ENCODE results near the gene OR1K1. TPM values are rescaled to one million over a fixed set of nuclear protein-coding genes. Genes with fewer than 3 reads are reported as not detected.
A peak's percentile ranks its signal among the peaks of the same experiment; 100 is the strongest.

Gene OR1K1
- total and polyA plus RNA-seq, 9 of the 15 experiments (the other 6 are each of a cell fraction or from before 2014, with no cell fraction given): not detected

DNA sequence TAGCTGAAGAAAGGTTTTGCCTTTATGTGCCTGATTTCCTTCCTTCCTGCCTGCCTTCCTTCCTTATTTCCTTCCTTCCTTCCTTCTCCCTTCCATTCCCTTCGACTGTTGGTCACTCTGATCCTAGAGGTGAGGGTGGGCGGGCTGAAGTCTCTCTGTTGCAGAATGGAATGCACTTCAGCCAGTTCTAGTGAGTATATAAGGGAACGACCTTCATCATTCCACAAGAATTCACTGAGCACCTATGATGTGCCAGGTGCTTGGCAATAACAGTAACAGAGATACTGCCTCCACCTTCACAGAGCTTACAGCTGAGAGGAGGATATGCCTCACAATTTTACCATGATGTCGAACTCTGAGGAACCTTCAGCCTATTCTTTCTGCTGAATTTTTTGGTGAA, 19.9 kb upstream of the OR1K1 start:
- 0% methylated on average over 4 of the region's 4 CpGs for WGBS (ENCODE audit: insufficient coverage, low coverage, missing lambda C conversion rate)
- Histone ChIP-seq H3K9me3 (replicated peaks; ENCODE audit: control insufficient read depth, insufficient read depth, low read depth, low read length) (no peaks in the 10 kb centered on the region), H3K4me1 (replicated peaks in 1 of 2; ENCODE audit: control insufficient read depth in 2 of 2, insufficient read depth in 2 of 2, low read length in 2 of 2) (no peaks in the 10 kb centered on the region), H3K79me2 (ENCODE audit: control insufficient read depth, insufficient read depth, low read length) (no peaks in the 10 kb centered on the region), H3K27me3 (ENCODE audit: control insufficient read depth in 2 of 2, insufficient read depth in 2 of 2, low read length in 2 of 2) (peaks cover 7 to 12% of the 10 kb centered on the region in 2 experiments; a peak in 3 of 5 replicates), H2AFZ (ENCODE audit: low read depth, low read length) (no peak overlapping the region), H3K27ac (ENCODE audit: extremely low read depth, low read depth, low read length) (no peak overlapping the region), H3K4me3 (no peak overlapping the region), H3K4me2 (ENCODE audit: insufficient read depth, low read length) (no peak overlapping the region), H4K20me1 (replicated peaks; ENCODE audit: control insufficient read depth, insufficient read depth, low read length) (no peaks in the 10 kb centered on the region), H3K9me1 (ENCODE audit: control insufficient read depth, insufficient read depth, low read length) (peaks cover 3% of the 10 kb centered on the region), H3K36me3 (ENCODE audit: control insufficient read depth, insufficient read depth, low read length) (no peaks in the 10 kb centered on the region), H3K9ac (ENCODE audit: insufficient read depth in 1 of 2, low read depth in 2 of 2, low read length in 2 of 2) (no peak overlapping the region)
- ChIA-PET CTCF (ENCODE audit: low intra/inter-chr PET ratio) (no interaction called here), POLR2A (no interaction called here)
- no TSS peak for BruUV-seq (replicated peaks)
- DNase-seq (ENCODE audit: extremely low read depth in 1 of 4, low spot score in 3 of 4) (no peak), FAIRE-seq (no peak), ATAC-seq (no peak)
- in situ Hi-C loops (cut with MboI) (no loop called here), intact Hi-C loops (cut with micrococcal nuclease) (no loop called here)
- no peak for TF ChIP-seq ZNF445 (CRISPR knock-in tag; IDR thresholded peaks at IDR 0.05; ENCODE audit: low read depth)
- no peak for TF ChIP-seq CHD1 (IDR thresholded peaks at IDR 0.05; ENCODE audit: low read length)
- TF ChIP-seq ZNF212 (CRISPR knock-in tag; IDR thresholded peaks at IDR 0.05): no peak
- TF ChIP-seq PYGO2 (tag; IDR thresholded peaks at IDR 0.05): no peak
- TF ChIP-seq ATF1 (CRISPR knock-in tag; IDR thresholded peaks at IDR 0.05): no peak
- no peak for TF ChIP-seq ATF1 (tag; IDR thresholded peaks at IDR 0.05)
- no peak for TF ChIP-seq SREBF1 (IDR thresholded peaks at IDR 0.05; ENCODE audit: borderline replicate concordance, low read depth, low read length)

DNA sequence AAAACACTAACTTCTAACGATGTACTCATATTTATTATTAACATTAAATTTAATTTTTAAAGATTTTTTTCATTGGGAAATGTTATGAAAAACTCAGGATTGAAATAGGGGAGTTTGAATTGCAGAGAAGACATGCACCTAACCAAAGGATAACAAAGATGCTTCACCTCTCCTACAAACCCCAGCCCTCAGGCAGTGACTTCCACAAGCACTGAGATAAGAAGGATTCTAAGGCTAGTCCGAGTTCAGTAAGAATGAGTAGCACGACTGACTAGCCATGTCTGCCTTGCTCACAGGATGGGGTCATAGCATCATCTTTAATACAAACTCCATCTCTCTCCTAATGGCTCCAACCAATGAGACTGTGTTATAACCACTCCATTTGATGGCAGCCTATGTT, 18.3 kb upstream of the OR1K1 start:
- Histone ChIP-seq H3K9me1 (ENCODE audit: control insufficient read depth, insufficient read depth, low read length) (peaks cover 3% of the 10 kb centered on the region), H3K9ac (ENCODE audit: insufficient read depth in 1 of 2, low read depth in 2 of 2, low read length in 2 of 2) (no peak overlapping the region), H3K79me2 (ENCODE audit: control insufficient read depth, insufficient read depth, low read length) (no peaks in the 10 kb centered on the region), H4K20me1 (replicated peaks; ENCODE audit: control insufficient read depth, insufficient read depth, low read length) (no peaks in the 10 kb centered on the region), H2AFZ (ENCODE audit: low read depth, low read length) (no peak overlapping the region), H3K27me3 (ENCODE audit: control insufficient read depth in 2 of 2, insufficient read depth in 2 of 2, low read length in 2 of 2) (peaks cover 4 to 12% of the 10 kb centered on the region in 2 experiments; a peak in 3 of 5 replicates), H3K4me2 (ENCODE audit: insufficient read depth, low read length) (no peak overlapping the region), H3K4me1 (replicated peaks in 1 of 2; ENCODE audit: control insufficient read depth in 2 of 2, insufficient read depth in 2 of 2, low read length in 2 of 2) (no peaks in the 10 kb centered on the region), H3K4me3 (no peak overlapping the region), H3K9me3 (replicated peaks; ENCODE audit: control insufficient read depth, insufficient read depth, low read depth, low read length) (no peaks in the 10 kb centered on the region), H3K36me3 (ENCODE audit: control insufficient read depth, insufficient read depth, low read length) (no peaks in the 10 kb centered on the region), H3K27ac (ENCODE audit: extremely low read depth, low read depth, low read length) (no peak overlapping the region)
- POLR2A ChIA-PET: no interaction called here
- 0% methylated on average over 3 of the region's 3 CpGs for WGBS (ENCODE audit: insufficient coverage, low coverage, missing lambda C conversion rate)
- FAIRE-seq (peak; percentile 29), ATAC-seq (no peak), DNase-seq (ENCODE audit: extremely low read depth in 1 of 4, low spot score in 3 of 4) (no peak)
- TF ChIP-seq TAF9B (IDR thresholded peaks at IDR 0.05; ENCODE audit: partially characterized antibody): no peak
- TF ChIP-seq, protein P1, sequence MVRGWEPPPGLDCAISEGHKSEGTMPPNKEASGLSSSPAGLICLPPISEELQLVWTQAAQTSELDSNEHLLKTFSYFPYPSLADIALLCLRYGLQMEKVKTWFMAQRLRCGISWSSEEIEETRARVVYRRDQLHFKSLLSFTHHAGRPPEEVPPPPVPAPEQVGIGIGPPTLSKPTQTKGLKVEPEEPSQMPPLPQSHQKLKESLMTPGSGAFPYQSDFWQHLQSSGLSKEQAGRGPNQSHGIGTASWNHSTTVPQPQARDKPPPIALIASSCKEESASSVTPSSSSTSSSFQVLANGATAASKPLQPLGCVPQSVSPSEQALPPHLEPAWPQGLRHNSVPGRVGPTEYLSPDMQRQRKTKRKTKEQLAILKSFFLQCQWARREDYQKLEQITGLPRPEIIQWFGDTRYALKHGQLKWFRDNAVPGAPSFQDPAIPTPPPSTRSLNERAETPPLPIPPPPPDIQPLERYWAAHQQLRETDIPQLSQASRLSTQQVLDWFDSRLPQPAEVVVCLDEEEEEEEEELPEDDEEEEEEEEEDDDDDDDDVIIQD (CRISPR knock-in tag; IDR thresholded peaks at IDR 0.05): no peak
- TF ChIP-seq MEIS2 (IDR thresholded peaks at IDR 0.05; ENCODE audit: partially characterized antibody): no peak
- TF ChIP-seq CHD1 (IDR thresholded peaks at IDR 0.05; ENCODE audit: low read length): no peak
- no peak for TF ChIP-seq KLF6 (CRISPR knock-in tag; IDR thresholded peaks at IDR 0.05; ENCODE audit: borderline replicate concordance)
- TF ChIP-seq GABPA (tag; conservative IDR thresholded peaks at IDR 0.05; ENCODE audit: low read depth): no peak
- CTCF ChIA-PET (ENCODE audit: low intra/inter-chr PET ratio): no interaction called here
- in situ Hi-C loops (cut with MboI): no loop called here
- BruUV-seq (replicated peaks): no TSS peak
- intact Hi-C loops (cut with micrococcal nuclease): no loop called here
